AG04449 (cell line): ENCODE results near the gene PTPRJ.

Source experiments
- CTCF ChIA-PET: fragments of 350-600 bp; formaldehyde crosslinking; extraction: SDS; loops from one replicate; lab custom pipeline; 2021; ENCODE audit warnings: antibody characterized with exemption; lab: Yijun Ruan, JAX
- POLR2A ChIA-PET: fragments of 400-600, 350-600 bp; formaldehyde crosslinking; extraction: SDS; loops from one replicate; lab custom pipeline; 2020; ENCODE audit warnings: antibody characterized with exemption, inconsistent platforms; lab: Yijun Ruan, JAX
- DNase-seq: peaks from one replicate; pipeline ENCODE4 v3.0.0-alpha.2; 2010; ENCODE audit warnings: low read depth, low spot score
- H3K4me3 ChIP-seq: 2 replicates; pipeline ENCODE4 v1.5.1; 2011; ENCODE audit warnings: low read depth, mild to moderate bottlenecking, control low read depth, low read length
- TF ChIP-seq, protein P1 (sequence below): IDR thresholded peaks from one replicate; pipeline ENCODE4 v1.5.1; 2011; ENCODE audit warnings: mild to moderate bottlenecking, moderate library complexity, low read length, control low read depth, inconsistent platforms; ENCODE audit not compliant: insufficient read depth; ENCODE audit errors: missing control alignments

The PTPRJ gene

DNA sequence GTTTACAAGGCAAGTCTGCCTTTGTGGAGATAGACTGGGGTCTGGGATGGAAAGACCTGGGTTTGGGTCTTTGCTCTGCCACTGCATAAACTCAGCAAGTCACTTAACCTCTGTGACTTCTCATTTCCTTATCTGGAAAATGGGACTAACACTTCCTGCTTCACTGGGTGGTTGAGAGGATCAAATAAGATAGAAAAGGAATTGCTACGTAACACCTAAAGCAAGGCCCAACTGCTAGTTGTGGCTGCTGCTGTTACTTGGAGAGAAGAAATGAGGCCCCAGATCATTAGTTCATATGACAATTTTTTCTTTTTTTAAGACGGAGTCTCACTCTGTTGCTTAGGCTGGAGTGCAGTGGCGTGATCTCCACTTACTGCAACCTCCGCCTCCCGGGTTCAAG is 5.9 kb downstream of the PTPRJ start:
- TF ChIP-seq, protein P1, sequence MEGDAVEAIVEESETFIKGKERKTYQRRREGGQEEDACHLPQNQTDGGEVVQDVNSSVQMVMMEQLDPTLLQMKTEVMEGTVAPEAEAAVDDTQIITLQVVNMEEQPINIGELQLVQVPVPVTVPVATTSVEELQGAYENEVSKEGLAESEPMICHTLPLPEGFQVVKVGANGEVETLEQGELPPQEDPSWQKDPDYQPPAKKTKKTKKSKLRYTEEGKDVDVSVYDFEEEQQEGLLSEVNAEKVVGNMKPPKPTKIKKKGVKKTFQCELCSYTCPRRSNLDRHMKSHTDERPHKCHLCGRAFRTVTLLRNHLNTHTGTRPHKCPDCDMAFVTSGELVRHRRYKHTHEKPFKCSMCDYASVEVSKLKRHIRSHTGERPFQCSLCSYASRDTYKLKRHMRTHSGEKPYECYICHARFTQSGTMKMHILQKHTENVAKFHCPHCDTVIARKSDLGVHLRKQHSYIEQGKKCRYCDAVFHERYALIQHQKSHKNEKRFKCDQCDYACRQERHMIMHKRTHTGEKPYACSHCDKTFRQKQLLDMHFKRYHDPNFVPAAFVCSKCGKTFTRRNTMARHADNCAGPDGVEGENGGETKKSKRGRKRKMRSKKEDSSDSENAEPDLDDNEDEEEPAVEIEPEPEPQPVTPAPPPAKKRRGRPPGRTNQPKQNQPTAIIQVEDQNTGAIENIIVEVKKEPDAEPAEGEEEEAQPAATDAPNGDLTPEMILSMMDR: no peak
- ChIA-PET CTCF (interaction anchor here (1.0 kb wide), 1 partner anchor 52 kb away, joined by 3 read pairs; no protein-coding TSS in a partner anchor), POLR2A (interaction anchor here (0.9 kb wide), 1 partner anchor 12 kb away, joined by 3 read pairs; no protein-coding TSS in a partner anchor)
- no peak overlapping the region for H3K4me3 ChIP-seq
- no peak for DNase-seq

DNA sequence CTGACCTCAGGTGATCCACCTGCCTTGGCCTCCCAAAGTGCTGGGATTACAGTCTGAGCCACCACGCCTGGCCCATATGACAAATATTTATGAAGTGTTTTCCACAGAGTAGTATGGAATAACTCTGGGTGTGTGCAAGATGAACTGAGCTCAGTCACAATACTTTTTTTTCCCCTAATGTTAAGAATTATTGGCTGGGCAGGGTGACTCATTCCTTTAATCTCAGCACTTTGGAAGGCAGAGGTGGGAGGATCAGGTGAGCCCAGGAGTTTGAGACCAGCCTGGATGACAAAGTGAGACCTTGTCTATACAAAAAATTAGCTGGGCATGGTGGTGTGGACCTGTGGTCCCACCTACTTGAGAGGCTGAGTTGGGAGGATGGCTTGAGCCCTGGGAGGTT is 6.4 kb downstream of the PTPRJ start:
- POLR2A ChIA-PET: interaction anchor here (0.9 kb wide), 1 partner anchor 12 kb away, joined by 3 read pairs; no protein-coding TSS in a partner anchor
- TF ChIP-seq, protein P1: no peak
- DNase-seq: no peak

DNA sequence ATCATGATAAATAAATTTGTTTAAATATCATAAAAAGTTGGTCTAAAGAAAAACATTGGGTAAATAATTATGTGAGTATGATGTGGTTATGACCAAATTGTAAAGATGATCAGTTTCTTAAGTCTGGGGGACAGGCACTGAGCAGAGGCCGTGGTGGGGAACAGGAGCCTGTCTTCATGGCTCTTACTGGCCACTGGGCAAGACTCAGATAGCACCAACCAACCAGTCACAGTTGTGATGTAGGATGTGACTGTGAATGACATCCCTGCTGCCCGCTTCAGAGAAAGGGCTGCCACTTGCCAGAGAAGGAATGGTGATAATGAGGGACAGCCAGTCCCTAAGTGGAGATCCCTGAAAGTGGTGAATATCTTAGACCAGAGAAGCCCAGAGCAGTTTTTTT is 7.0 kb downstream of the PTPRJ start:
- TF ChIP-seq, protein P1: no peak
- POLR2A ChIA-PET: interaction anchor here (0.9 kb wide), 1 partner anchor 13 kb away, joined by 3 read pairs; no protein-coding TSS in a partner anchor
- CTCF ChIA-PET: interaction anchor here (1.0 kb wide), 1 partner anchor 53 kb away, joined by 3 read pairs; no protein-coding TSS in a partner anchor
- no peak overlapping the region for H3K4me3 ChIP-seq
- no peak for DNase-seq

More for the DNA sequence above, 6.4 kb downstream of the PTPRJ start:
- no peak overlapping the region for H3K4me3 ChIP-seq
- CTCF ChIA-PET: interaction anchor here (1.0 kb wide), 1 partner anchor 52 kb away, joined by 3 read pairs; no protein-coding TSS in a partner anchor

DNA sequence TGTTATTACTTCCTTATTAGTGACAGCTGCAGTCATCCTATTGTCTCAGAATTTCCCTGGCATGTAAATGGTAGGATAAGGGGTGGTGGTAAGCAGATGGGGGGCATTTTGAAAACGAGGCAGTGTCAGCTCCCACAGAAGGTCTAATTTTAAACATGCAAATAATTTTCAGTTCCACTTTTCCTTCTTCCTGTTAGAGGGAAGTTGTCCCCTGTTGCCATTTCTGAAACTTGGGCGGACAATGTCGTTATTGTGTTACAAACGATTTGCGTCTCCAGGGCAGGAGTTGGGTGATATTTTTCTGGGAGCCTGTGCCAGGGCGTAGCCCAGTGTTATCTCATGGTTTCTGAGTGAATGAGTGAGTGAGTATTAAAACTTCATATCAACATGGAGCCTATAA is 7.4 kb downstream of the PTPRJ start:
- POLR2A ChIA-PET: no interaction called here
- CTCF ChIA-PET: no interaction called here
- no peak overlapping the region for H3K4me3 ChIP-seq

DNA sequence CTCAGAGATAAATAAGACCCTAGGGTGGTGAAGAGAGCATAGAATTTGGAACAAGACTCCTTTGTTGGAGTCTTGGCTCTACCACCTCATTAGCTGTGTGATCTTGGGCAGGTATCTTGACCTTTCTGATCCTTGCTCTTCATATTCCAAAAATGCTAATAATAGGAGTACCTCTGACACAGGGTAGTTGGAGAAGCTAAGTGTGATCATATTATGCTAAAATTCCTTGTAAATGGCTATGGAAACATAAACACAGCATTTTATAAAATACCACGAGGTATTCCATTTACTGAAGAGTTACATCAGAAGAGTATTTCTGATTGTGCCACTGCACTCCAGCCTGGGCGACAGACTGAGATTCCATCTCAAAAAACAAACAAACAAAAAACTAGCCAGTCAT is 9.4 kb downstream of the PTPRJ start:
- CTCF ChIA-PET: interaction anchor here (1.2 kb wide), 1 partner anchor 16 kb away, joined by 3 read pairs; no protein-coding TSS in a partner anchor
- no peak for DNase-seq

More for the DNA sequence above, 7.4 kb downstream of the PTPRJ start:
- DNase-seq: no peak
- TF ChIP-seq, protein P1: no peak

DNA sequence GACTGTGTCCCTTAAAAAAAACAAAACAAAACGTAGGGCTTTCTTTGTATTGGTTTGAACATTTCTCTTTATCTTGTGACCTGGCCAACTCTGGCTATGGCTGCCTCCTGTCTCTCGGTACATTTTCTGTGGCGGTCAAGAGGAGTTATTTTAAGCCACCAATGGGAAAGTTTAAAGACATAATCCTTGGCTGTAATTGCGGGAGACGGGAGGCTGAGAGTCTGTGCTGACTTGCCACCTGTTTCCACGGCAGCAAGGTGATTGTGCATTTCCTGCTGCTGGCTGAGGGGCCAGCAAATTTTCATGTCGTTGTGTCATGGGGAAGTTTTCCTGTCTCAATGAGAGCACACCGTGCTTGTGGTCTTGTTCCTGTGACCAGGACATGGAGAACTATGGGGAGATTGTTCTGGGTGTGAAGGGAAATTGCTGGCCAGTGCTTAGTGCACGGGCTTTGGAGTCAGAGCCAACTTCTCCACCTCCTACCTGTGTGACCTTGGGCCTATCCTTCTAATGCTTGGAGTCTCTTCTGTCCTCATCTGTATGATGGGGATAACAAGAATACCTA is 11.0 kb downstream of the PTPRJ start:
- ChIA-PET POLR2A (no interaction called here), CTCF (no interaction called here)
- TF ChIP-seq, protein P1: no peak
- no peak for DNase-seq
- H3K4me3 ChIP-seq: no peak overlapping the region

More for the DNA sequence above, 9.4 kb downstream of the PTPRJ start:
- POLR2A ChIA-PET: no interaction called here
- H3K4me3 ChIP-seq: no peak overlapping the region
- TF ChIP-seq, protein P1: no peak
